ENCODE data around the gene NLRP5.

DNA sequence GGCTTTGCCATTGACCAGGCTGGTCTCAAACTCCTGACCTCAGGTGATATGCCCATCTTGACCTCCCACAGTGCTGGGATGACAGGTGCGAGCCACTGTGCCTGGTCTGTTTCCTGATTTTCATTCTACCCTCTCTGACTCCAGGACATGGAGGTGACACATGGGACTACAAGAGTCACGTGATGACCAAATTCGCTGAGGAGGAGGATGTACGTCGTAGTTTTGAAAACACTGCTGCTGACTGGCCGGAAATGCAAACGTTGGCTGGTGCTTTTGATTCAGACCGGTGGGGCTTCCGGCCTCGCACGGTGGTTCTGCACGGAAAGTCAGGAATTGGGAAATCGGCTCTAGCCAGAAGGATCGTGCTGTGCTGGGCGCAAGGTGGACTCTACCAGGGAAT, 40.2 kb downstream of the NLRP5 start:
- TF ChIP-seq, protein P1, sequence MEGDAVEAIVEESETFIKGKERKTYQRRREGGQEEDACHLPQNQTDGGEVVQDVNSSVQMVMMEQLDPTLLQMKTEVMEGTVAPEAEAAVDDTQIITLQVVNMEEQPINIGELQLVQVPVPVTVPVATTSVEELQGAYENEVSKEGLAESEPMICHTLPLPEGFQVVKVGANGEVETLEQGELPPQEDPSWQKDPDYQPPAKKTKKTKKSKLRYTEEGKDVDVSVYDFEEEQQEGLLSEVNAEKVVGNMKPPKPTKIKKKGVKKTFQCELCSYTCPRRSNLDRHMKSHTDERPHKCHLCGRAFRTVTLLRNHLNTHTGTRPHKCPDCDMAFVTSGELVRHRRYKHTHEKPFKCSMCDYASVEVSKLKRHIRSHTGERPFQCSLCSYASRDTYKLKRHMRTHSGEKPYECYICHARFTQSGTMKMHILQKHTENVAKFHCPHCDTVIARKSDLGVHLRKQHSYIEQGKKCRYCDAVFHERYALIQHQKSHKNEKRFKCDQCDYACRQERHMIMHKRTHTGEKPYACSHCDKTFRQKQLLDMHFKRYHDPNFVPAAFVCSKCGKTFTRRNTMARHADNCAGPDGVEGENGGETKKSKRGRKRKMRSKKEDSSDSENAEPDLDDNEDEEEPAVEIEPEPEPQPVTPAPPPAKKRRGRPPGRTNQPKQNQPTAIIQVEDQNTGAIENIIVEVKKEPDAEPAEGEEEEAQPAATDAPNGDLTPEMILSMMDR (IDR thresholded peaks at IDR 0.05 in 8 of 11, conservative IDR thresholded peaks at IDR 0.05 in 3 of 11): no peak
- TF ChIP-seq POLR2A (IDR thresholded peaks at IDR 0.05) (no peak), POLR2AphosphoS5 (IDR thresholded peaks at IDR 0.05) (no peak)
